Measurements from ENCODE around the gene E2F1.

DNA sequence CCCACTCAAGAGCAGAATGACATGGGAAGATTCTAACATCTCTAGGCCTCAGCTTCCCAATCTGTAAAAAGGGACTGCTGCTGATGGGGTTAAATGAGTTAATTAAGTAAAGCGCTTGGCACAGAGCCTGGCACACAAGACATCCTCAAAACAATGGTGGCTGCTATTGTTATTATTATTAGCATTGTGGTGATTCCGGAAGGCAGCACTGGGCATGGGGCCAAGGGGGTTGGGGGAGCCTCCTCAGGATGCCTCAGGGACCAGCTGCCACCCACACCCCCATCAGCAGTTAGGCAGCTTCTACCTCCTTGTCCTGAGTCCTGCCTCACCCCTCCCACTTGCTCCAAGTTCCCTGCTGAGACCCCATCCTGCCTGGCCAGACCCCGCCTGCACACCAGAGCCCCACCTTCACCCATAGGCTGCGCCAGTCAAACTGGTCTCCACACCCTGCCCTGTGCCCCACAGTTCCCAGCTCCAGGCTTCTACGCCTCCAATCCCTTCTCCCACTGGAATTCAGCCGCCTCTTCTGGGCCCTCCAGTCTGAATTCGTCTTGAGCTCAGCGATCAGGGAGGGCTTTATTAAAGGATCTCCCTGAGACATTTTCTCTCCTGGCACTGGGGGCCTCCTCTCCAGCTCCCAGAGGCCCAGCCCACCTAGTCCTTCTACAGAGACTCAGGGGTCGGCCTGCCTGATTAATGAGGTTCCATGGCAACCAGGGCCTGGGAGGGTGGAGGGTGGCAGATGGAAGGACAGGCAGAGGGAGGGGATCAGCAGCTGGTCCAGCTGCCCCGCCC lies 1.5 kb downstream of the E2F1 start:
- TF ChIP-seq, protein P1, sequence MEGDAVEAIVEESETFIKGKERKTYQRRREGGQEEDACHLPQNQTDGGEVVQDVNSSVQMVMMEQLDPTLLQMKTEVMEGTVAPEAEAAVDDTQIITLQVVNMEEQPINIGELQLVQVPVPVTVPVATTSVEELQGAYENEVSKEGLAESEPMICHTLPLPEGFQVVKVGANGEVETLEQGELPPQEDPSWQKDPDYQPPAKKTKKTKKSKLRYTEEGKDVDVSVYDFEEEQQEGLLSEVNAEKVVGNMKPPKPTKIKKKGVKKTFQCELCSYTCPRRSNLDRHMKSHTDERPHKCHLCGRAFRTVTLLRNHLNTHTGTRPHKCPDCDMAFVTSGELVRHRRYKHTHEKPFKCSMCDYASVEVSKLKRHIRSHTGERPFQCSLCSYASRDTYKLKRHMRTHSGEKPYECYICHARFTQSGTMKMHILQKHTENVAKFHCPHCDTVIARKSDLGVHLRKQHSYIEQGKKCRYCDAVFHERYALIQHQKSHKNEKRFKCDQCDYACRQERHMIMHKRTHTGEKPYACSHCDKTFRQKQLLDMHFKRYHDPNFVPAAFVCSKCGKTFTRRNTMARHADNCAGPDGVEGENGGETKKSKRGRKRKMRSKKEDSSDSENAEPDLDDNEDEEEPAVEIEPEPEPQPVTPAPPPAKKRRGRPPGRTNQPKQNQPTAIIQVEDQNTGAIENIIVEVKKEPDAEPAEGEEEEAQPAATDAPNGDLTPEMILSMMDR (IDR thresholded peaks at IDR 0.05 in 8 of 11, conservative IDR thresholded peaks at IDR 0.05 in 3 of 11) = no peak
- no peak for TF ChIP-seq POLR2AphosphoS5 (IDR thresholded peaks at IDR 0.05)

All from spleen (tissue), 7 donors.